Measurements from ENCODE around the gene PRRC2B. TPM values are rescaled to one million over a fixed set of nuclear protein-coding genes. Genes with fewer than 3 reads are reported as not detected.
A peak's percentile ranks its signal among the peaks of the same experiment; 100 is the strongest.

PRRC2B gene
- total and polyA plus RNA-seq, 2 experiments from 2014 or later: 45.0 to 193 TPM

GRCh38 chr9:131419026-131419614 lies 25.2 kb downstream of the PRRC2B start:
- peaks cover 42% of the 10 kb centered on the region for H3K36me3 Mint-ChIP-seq (ENCODE audit: low read depth)
- peaks cover 30% of the 10 kb centered on the region for H3K27me3 Mint-ChIP-seq (ENCODE audit: insufficient read depth, low read depth, poor library complexity)
- peak overlapping the region; percentile 39; the same call in 2 of the 3 replicates for H3K4me3 Mint-ChIP-seq
- H4K20me1 ChIP-seq (replicated peaks; ENCODE audit: insufficient read depth): peaks cover 97% of the 10 kb centered on the region
- no peak overlapping the region for H3K4me3 ChIP-seq
- no peak for DNase-seq (ENCODE audit: low spot score)
- H3F3A ChIP-seq (replicated peaks; ENCODE audit: low read depth): peaks cover 34% of the 10 kb centered on the region
- TF ChIP-seq CTCF (conservative IDR thresholded peaks at IDR 0.05; ENCODE audit: low read depth in 2 of 2): no peak
- TF ChIP-seq ETS1 (IDR thresholded peaks at IDR 0.05): no peak
- no peak for ATAC-seq
- H2AFZ ChIP-seq: no peak overlapping the region
- peaks cover 75% of the 10 kb centered on the region for H3K4me1 ChIP-seq (ENCODE audit: insufficient read depth)
- no peaks in the 10 kb centered on the region for H3K9me2 ChIP-seq (ENCODE audit: insufficient read depth)
- peak overlapping the region; percentile 68 for H3K27ac ChIP-seq (ENCODE audit: low read depth)
- H3K27me3 ChIP-seq (ENCODE audit: insufficient read depth): no peaks in the 10 kb centered on the region
- H3K9me3 Mint-ChIP-seq: peaks cover 10% of the 10 kb centered on the region
- H3K27ac Mint-ChIP-seq: peak overlapping the region; percentile 85
- no peaks in the 10 kb centered on the region for H3K36me3 ChIP-seq (ENCODE audit: insufficient read depth)
- H3K4me2 ChIP-seq: peak overlapping the region; percentile 73
- peaks cover 77% of the 10 kb centered on the region for H3K4me1 Mint-ChIP-seq
- H3K79me2 ChIP-seq (replicated peaks; ENCODE audit: insufficient read depth): peaks cover 100% of the 10 kb centered on the region

- Mint-ChIP-seq H3K36me3 (ENCODE audit: low read depth) (peaks cover 36% of the 10 kb centered on the region), H3K4me3 (no peak overlapping the region; the same call in 2 of the 3 replicates), H3K27me3 (ENCODE audit: insufficient read depth, low read depth, poor library complexity) (peaks cover 29% of the 10 kb centered on the region), H3K4me1 (peaks cover 77% of the 10 kb centered on the region), H3K9me3 (peaks cover 4% of the 10 kb centered on the region), H3K27ac (peak overlapping the region; percentile 85)
- Histone ChIP-seq H3K9me2 (ENCODE audit: insufficient read depth) (no peaks in the 10 kb centered on the region), H2AFZ (no peak overlapping the region), H3K36me3 (ENCODE audit: insufficient read depth) (no peaks in the 10 kb centered on the region), H3K27me3 (ENCODE audit: insufficient read depth) (no peaks in the 10 kb centered on the region), H3K27ac (ENCODE audit: low read depth) (peak overlapping the region; percentile 80), H4K20me1 (replicated peaks; ENCODE audit: insufficient read depth) (peaks cover 98% of the 10 kb centered on the region), H3K4me3 (no peak overlapping the region), H3K79me2 (replicated peaks; ENCODE audit: insufficient read depth) (peaks cover 100% of the 10 kb centered on the region), H3K4me1 (ENCODE audit: insufficient read depth) (peaks cover 75% of the 10 kb centered on the region), H3K4me2 (peak overlapping the region; percentile 73), H3F3A (replicated peaks; ENCODE audit: low read depth) (peaks cover 39% of the 10 kb centered on the region)
- ATAC-seq (no peak), DNase-seq (ENCODE audit: low spot score) (no peak)
- no peak for TF ChIP-seq EZH2 (IDR thresholded peaks at IDR 0.05; ENCODE audit: low read depth, unreplicated experiment)
- TF ChIP-seq CTCF (conservative IDR thresholded peaks at IDR 0.05; ENCODE audit: low read depth in 2 of 2): no peak
- TF ChIP-seq ZNF462 (CRISPR knock-in tag; IDR thresholded peaks at IDR 0.05): no peak
- no peak for TF ChIP-seq CREB1 (CRISPR knock-in tag; IDR thresholded peaks at IDR 0.05; ENCODE audit: low read depth)
- TF ChIP-seq ETS1 (IDR thresholded peaks at IDR 0.05): no peak
- TF ChIP-seq NANOG (IDR thresholded peaks at IDR 0.05; ENCODE audit: borderline replicate concordance): no peak
- no peak for TF ChIP-seq ZNF331 (CRISPR knock-in tag; IDR thresholded peaks at IDR 0.05; ENCODE audit: low read depth)
Observed at GRCh38 chr9:131419716-131420115, 25.8 kb downstream of the PRRC2B start.
